Smooth muscle cell (in vitro differentiated cells): ENCODE results near the gene TCP11L2. TPM values are rescaled to one million over a fixed set of nuclear protein-coding genes. Genes with fewer than 3 reads are reported as not detected.

Source experiments
- DNase-seq: peaks from one replicate; lab custom pipeline; 2025; ENCODE audit not compliant: unreplicated experiment; lab: John Stamatoyannopoulos, UW
- H2AFZ ChIP-seq: fragments of 200-600 bp; sonication (generic); 2 replicates; pipeline ENCODE4 v1.6.0; 2016; ENCODE audit warnings: antibody characterized with exemption, low read depth, mild to moderate bottlenecking
- H3F3A ChIP-seq: fragments of 200-600 bp; sonication (generic); 2 replicates; pipeline ENCODE4 v1.6.0; 2017; ENCODE audit warnings: antibody characterized with exemption, low read depth
- H3K27ac ChIP-seq: fragments of 200-600 bp; sonication (generic); 2 replicates; pipeline ENCODE4 v1.5.1; 2016; ENCODE audit warnings: low read depth, mild to moderate bottlenecking
- H3K27me3 ChIP-seq: fragments of 200-600 bp; sonication (generic); 2 replicates; pipeline ENCODE4 v1.6.1; 2016; ENCODE audit warnings: low read depth, mild to moderate bottlenecking
- H3K36me3 ChIP-seq: fragments of 200-600 bp; sonication (generic); 2 replicates; pipeline ENCODE4 v1.5.1; 2016; ENCODE audit warnings: low read depth
- H3K4me1 ChIP-seq: fragments of 200-600 bp; sonication (generic); 2 replicates; pipeline ENCODE4 v1.5.1; 2016; ENCODE audit warnings: low read depth
- H3K4me2 ChIP-seq: fragments of 200-600 bp; sonication (generic); 2 replicates; pipeline ENCODE4 v1.6.0; 2016; ENCODE audit warnings: mild to moderate bottlenecking
- H3K4me3 ChIP-seq: fragments of 200-600 bp; sonication (generic); 2 replicates; pipeline ENCODE4 v1.5.1; 2016; ENCODE audit warnings: mild to moderate bottlenecking
- H3K79me2 ChIP-seq: fragments of 200-600 bp; sonication (generic); 2 replicates; pipeline ENCODE4 v1.6.0; 2016; ENCODE audit warnings: low read depth, mild to moderate bottlenecking
- H3K9ac ChIP-seq: fragments of 200-600 bp; sonication (generic); 2 replicates; pipeline ENCODE4 v1.6.0; 2016; ENCODE audit warnings: low read depth
- H3K9me3 ChIP-seq: fragments of 200-600 bp; sonication (generic); replicated peaks from 2 replicates; pipeline ENCODE4 v1.5.1; 2016; ENCODE audit warnings: low read depth
- H4K20me1 ChIP-seq: fragments of 200-600 bp; sonication (generic); 2 replicates; pipeline ENCODE4 v1.6.0; 2016; ENCODE audit warnings: low read depth
- WGBS: methylation state at CpG from one replicate; pipeline ENCODE4 v1.1.7; 2016; ENCODE audit warnings: low lambda C conversion rate; 5-methylcytosine and 5-hydroxymethylcytosine counted together
- polyA plus RNA-seq: library from polyadenylated mRNA; unstranded; fragments of >200 nt; fragmentation: Nextera tagmentation; extraction: Ambion mirVana; gene quantifications from 2 replicates; pipeline ENCODE4 v1.2.1, GENCODE V29; 2016
- total RNA-seq: library from RNA; depleted of rRNA; stranded (reverse); fragments of >200 nt; gene quantifications from 2 replicates; pipeline ENCODE4 v1.2.3, GENCODE V29; 2014
- TF ChIP-seq, protein P1 (sequence below): fragments of 200-600 bp; sonication (generic); IDR thresholded peaks from 2 replicates; pipeline ENCODE4 v1.5.1; 2017; ENCODE audit warnings: borderline replicate concordance, mild to moderate bottlenecking, antibody characterized with exemption; ENCODE audit not compliant: insufficient read depth, poor library complexity, severe bottlenecking

The TCP11L2 gene
- total and polyA plus RNA-seq, 2 experiments from 2014 or later, result 2.4 to 15.1 TPM

DNA sequence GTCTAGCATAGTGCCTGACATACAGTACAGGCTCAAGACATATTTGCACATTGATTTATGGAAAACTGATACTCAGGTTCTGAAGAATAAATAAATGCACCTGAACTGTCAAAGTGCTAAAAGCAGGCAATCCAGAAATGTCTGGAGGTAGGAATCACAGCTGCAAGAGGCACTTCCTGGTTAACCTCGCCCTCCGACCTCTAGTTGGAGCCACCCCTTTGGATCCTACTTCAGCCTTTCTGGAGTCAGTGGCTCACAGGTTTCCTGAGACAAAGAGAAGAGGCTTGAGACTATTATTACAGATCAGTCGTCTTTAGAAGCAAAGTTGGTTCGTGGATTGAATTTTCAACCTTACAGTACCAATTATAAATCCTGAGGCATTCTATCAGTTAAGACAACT lies 13.0 kb downstream of the TCP11L2 start:
- Histone ChIP-seq H3K4me2 (no peak overlapping the region), H3K9me3 (no peaks in the 10 kb centered on the region)
- no peak for DNase-seq

DNA sequence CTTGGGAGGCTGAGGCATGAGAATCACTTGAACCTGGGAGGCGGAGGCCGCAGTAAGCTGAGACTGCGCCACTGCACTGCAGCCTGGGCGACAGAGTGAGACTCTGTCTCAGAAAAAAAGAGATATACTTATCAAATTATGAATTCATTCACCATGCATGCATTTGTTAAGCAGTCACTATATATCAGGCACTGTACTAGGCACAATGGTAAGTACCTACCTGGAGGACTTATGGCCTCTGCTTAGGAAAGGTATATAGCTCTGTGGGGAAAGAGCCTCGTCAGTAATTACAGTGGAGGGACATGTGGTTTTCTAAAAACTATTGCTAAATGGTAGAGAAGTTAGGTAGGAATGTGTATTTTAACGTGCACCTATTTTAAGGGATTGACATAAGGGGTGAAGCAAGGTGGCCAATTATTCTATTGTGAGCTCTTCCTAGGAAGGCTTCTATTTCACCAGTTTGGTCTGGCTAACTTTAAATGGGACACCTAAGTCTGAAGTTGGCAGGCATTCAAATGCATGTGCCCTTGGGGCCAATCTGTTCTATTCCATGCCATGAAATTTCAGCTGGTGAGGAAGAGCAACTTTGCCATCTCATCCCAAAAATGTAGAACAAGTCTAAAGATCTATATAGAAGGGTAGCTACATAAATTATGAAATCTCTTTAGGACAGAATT lies 15.0 kb downstream of the TCP11L2 start:
- no peaks in the 10 kb centered on the region for H3K79me2 ChIP-seq
- no peak overlapping the region for H3K4me3 ChIP-seq
- DNase-seq, result no peak
- H3K27me3 ChIP-seq, result no peaks in the 10 kb centered on the region
- H3K4me2 ChIP-seq, result no peak overlapping the region
- H3K9ac ChIP-seq, result no peak overlapping the region
- H3K9me3 ChIP-seq, result no peaks in the 10 kb centered on the region
- no peaks in the 10 kb centered on the region for H4K20me1 ChIP-seq
- no peak overlapping the region for H3K27ac ChIP-seq
- WGBS, result 94% methylated on average over 6 of the region's 6 CpGs
- H3K36me3 ChIP-seq, result peaks cover 12% of the 10 kb centered on the region
- no peaks in the 10 kb centered on the region for H3K4me1 ChIP-seq
- no peak overlapping the region for H2AFZ ChIP-seq
- TF ChIP-seq, protein P1, sequence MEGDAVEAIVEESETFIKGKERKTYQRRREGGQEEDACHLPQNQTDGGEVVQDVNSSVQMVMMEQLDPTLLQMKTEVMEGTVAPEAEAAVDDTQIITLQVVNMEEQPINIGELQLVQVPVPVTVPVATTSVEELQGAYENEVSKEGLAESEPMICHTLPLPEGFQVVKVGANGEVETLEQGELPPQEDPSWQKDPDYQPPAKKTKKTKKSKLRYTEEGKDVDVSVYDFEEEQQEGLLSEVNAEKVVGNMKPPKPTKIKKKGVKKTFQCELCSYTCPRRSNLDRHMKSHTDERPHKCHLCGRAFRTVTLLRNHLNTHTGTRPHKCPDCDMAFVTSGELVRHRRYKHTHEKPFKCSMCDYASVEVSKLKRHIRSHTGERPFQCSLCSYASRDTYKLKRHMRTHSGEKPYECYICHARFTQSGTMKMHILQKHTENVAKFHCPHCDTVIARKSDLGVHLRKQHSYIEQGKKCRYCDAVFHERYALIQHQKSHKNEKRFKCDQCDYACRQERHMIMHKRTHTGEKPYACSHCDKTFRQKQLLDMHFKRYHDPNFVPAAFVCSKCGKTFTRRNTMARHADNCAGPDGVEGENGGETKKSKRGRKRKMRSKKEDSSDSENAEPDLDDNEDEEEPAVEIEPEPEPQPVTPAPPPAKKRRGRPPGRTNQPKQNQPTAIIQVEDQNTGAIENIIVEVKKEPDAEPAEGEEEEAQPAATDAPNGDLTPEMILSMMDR, result no peak
- H3F3A ChIP-seq, result no peaks in the 10 kb centered on the region

More for the DNA sequence above, 13.0 kb downstream of the TCP11L2 start:
- Histone ChIP-seq H3K27ac (no peak overlapping the region), H3K36me3 (peaks cover 5% of the 10 kb centered on the region), H3K79me2 (no peaks in the 10 kb centered on the region), H3K9ac (no peak overlapping the region), H4K20me1 (no peaks in the 10 kb centered on the region), H3K4me3 (no peak overlapping the region), H3F3A (peaks cover 3% of the 10 kb centered on the region), H3K27me3 (no peaks in the 10 kb centered on the region), H3K4me1 (no peaks in the 10 kb centered on the region), H2AFZ (no peak overlapping the region)
- TF ChIP-seq, protein P1, result no peak
- 89% methylated on average over 4 of the region's 4 CpGs for WGBS

DNA sequence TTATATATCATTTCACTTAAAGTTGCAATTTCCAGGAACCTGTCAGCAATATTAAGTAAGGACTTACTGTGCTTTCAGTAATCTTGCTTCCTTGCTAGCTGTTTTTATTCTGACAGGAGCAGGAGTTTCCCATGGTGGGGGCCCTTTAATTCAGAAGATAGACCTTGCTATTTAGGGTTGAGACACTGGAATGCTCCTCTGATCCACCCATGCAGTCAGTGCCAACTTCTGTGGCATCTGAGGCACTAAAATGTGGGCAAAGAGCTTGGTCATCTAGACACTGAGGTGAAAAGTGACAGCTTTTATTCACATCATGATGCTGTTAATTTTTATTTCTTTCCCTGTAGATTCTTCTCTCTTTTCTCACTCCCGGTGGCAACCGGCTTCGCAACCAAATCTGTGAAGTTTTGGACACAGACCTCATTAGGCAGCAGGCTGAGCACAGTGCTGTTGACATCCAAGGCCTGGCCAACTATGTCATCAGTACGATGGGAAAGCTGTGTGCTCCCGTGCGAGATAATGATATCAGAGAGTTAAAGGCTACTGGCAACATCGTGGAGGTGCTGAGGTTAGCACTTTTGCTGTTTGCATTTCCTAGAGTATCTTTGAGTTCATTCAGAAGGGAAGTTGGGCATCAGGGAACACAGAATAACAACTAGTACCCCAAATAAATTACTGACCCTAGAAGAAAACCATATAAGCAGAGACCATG lies 18.8 kb downstream of the TCP11L2 start:
- DNase-seq, result no peak
- H3K27me3 ChIP-seq, result no peaks in the 10 kb centered on the region
- H3K4me3 ChIP-seq, result no peak overlapping the region
- TF ChIP-seq, protein P1, result no peak
- no peaks in the 10 kb centered on the region for H3K4me1 ChIP-seq
- no peaks in the 10 kb centered on the region for H3K9me3 ChIP-seq
- no peak overlapping the region for H2AFZ ChIP-seq
- H3F3A ChIP-seq, result no peaks in the 10 kb centered on the region
- H3K4me2 ChIP-seq, result no peak overlapping the region
- no peaks in the 10 kb centered on the region for H3K79me2 ChIP-seq
- H3K9ac ChIP-seq, result no peak overlapping the region
- H3K27ac ChIP-seq, result no peak overlapping the region
- 72% methylated on average over 7 of the region's 7 CpGs for WGBS
- H3K36me3 ChIP-seq, result peaks cover 13% of the 10 kb centered on the region
- no peaks in the 10 kb centered on the region for H4K20me1 ChIP-seq
